Left forelimb (tissue), 1 donor: ENCODE results near the gene AGK.

Source experiments
- DNase-seq: peaks from one replicate; pipeline ENCODE4 v3.0.0-alpha.2; 2018; ENCODE audit warnings: low spot score

AGK gene

DNA sequence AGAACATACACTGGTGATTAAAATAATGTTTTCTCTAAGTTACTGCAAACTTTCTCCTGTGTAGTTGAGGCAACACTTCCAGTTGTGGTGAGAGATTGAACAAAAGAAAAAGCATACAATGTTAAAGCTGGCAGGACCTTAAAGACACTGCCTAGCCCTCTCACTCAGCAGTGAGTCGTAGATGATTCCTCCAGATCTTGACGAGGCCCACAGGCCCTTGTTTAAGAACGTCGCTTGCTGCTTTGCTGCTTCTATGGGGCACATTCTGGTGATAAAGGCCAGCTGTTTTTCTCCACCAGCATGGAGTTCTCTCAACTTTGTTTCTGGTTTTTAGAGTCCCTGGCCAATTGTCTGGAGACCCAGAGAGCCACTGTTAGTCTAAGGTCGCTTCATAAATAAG lies 153.5 kb downstream of the AGK start:
- no peak for DNase-seq
